Osteocyte (in vitro differentiated cells): ENCODE measurements around the gene BTBD2. TPM values are rescaled to one million over a fixed set of nuclear protein-coding genes. Genes with fewer than 3 reads are reported as not detected.
A peak's percentile ranks its signal among the peaks of the same experiment; 100 is the strongest.

Experiments
- DNase-seq: peaks from one replicate; pipeline ENCODE4 v3.0.0; 2021; ENCODE audit warnings: mixed read lengths; ENCODE audit not compliant: unreplicated experiment; ENCODE audit errors: extremely low spot score
- H3K27ac Mint-ChIP-seq: one replicate; pipeline ENCODE4 v1.8.0; 2021; ENCODE audit warnings: mild to moderate bottlenecking, mixed read lengths; ENCODE audit not compliant: unreplicated experiment
- H3K27me3 Mint-ChIP-seq: one replicate; pipeline ENCODE4 v1.8.0; 2021; ENCODE audit warnings: mixed read lengths; ENCODE audit not compliant: unreplicated experiment
- H3K36me3 Mint-ChIP-seq: one replicate; pipeline ENCODE4 v1.8.0; 2021; ENCODE audit warnings: mixed read lengths; ENCODE audit not compliant: unreplicated experiment
- H3K4me1 Mint-ChIP-seq: one replicate; pipeline ENCODE4 v1.8.0; 2021; ENCODE audit warnings: mixed read lengths; ENCODE audit not compliant: unreplicated experiment
- H3K4me3 Mint-ChIP-seq: one replicate; pipeline ENCODE4 v1.8.0; 2021; ENCODE audit warnings: mild to moderate bottlenecking, moderate library complexity, mixed read lengths; ENCODE audit not compliant: unreplicated experiment
- H3K9me3 Mint-ChIP-seq: one replicate; pipeline ENCODE4 v1.8.0; 2021; ENCODE audit warnings: mixed read lengths; ENCODE audit not compliant: unreplicated experiment
- CTCF ChIP-seq: fragments of 200-600 bp; sonication (generic); IDR thresholded peaks from 2 replicates; pipeline ENCODE4 v1.5.0; 2021; ENCODE audit warnings: antibody characterized with exemption, mild to moderate bottlenecking, moderate library complexity
- total RNA-seq: library from RNA; stranded (reverse); gene quantifications from 2 replicates; pipeline ENCODE4 v1.2.1, GENCODE V29; 2021

BTBD2 gene
- total RNA-seq, 1 donor from 2014 or later, result 86.0 TPM

GRCh38 chr19:1955171-1956121 lies 60.1 kb downstream of the BTBD2 start:
- TF ChIP-seq CTCF, result no peak
- DNase-seq, result no peak
- peak overlapping the region; percentile 23 for H3K27ac Mint-ChIP-seq
- H3K4me3 Mint-ChIP-seq, result no peak overlapping the region
- H3K36me3 Mint-ChIP-seq, result no peaks in the 10 kb centered on the region
- H3K4me1 Mint-ChIP-seq, result peaks cover 10% of the 10 kb centered on the region
- no peaks in the 10 kb centered on the region for H3K9me3 Mint-ChIP-seq
- H3K27me3 Mint-ChIP-seq, result no peaks in the 10 kb centered on the region

GRCh38 chr19:1954532-1954933 lies 61.0 kb downstream of the BTBD2 start:
- H3K27ac Mint-ChIP-seq, result no peak overlapping the region
- peaks cover 10% of the 10 kb centered on the region for H3K4me1 Mint-ChIP-seq
- DNase-seq, result no peak
- H3K27me3 Mint-ChIP-seq, result no peaks in the 10 kb centered on the region
- TF ChIP-seq CTCF, result no peak
- no peaks in the 10 kb centered on the region for H3K9me3 Mint-ChIP-seq
- no peaks in the 10 kb centered on the region for H3K36me3 Mint-ChIP-seq
- H3K4me3 Mint-ChIP-seq, result no peak overlapping the region

- H3K27ac Mint-ChIP-seq, result no peak overlapping the region
- H3K36me3 Mint-ChIP-seq, result no peaks in the 10 kb centered on the region
- TF ChIP-seq CTCF, result no peak
- peaks cover 14% of the 10 kb centered on the region for H3K4me1 Mint-ChIP-seq
- no peaks in the 10 kb centered on the region for H3K27me3 Mint-ChIP-seq
- no peaks in the 10 kb centered on the region for H3K9me3 Mint-ChIP-seq
- no peak overlapping the region for H3K4me3 Mint-ChIP-seq
- no peak for DNase-seq
These were observed 61.9 kb downstream of the BTBD2 start for GRCh38 chr19:1953441-1954094.

GRCh38 chr19:1953037-1953436 lies 62.5 kb downstream of the BTBD2 start:
- H3K36me3 Mint-ChIP-seq, result no peaks in the 10 kb centered on the region
- no peaks in the 10 kb centered on the region for H3K27me3 Mint-ChIP-seq
- H3K27ac Mint-ChIP-seq, result no peak overlapping the region
- no peak for TF ChIP-seq CTCF
- H3K9me3 Mint-ChIP-seq, result no peaks in the 10 kb centered on the region
- H3K4me3 Mint-ChIP-seq, result no peak overlapping the region
- DNase-seq, result no peak
- peaks cover 15% of the 10 kb centered on the region for H3K4me1 Mint-ChIP-seq

- Mint-ChIP-seq H3K27me3 (no peaks in the 10 kb centered on the region), H3K4me1 (peaks cover 15% of the 10 kb centered on the region), H3K27ac (no peak overlapping the region), H3K9me3 (no peaks in the 10 kb centered on the region), H3K36me3 (no peaks in the 10 kb centered on the region), H3K4me3 (no peak overlapping the region)
- DNase-seq, result no peak
- no peak for TF ChIP-seq CTCF
These were observed 62.9 kb downstream of the BTBD2 start for GRCh38 chr19:1952635-1953034.
